GM12874 (cell line): ENCODE results near the gene CDC42BPB.

ENCODE experiments used
- TF ChIP-seq, protein P1 (sequence below): IDR thresholded peaks from 2 replicates; pipeline ENCODE4 v1.5.1; 2011; ENCODE audit warnings: low read depth, mild to moderate bottlenecking, control low read depth, low read length, moderate library complexity; ENCODE audit not compliant: insufficient read depth

Gene CDC42BPB

DNA sequence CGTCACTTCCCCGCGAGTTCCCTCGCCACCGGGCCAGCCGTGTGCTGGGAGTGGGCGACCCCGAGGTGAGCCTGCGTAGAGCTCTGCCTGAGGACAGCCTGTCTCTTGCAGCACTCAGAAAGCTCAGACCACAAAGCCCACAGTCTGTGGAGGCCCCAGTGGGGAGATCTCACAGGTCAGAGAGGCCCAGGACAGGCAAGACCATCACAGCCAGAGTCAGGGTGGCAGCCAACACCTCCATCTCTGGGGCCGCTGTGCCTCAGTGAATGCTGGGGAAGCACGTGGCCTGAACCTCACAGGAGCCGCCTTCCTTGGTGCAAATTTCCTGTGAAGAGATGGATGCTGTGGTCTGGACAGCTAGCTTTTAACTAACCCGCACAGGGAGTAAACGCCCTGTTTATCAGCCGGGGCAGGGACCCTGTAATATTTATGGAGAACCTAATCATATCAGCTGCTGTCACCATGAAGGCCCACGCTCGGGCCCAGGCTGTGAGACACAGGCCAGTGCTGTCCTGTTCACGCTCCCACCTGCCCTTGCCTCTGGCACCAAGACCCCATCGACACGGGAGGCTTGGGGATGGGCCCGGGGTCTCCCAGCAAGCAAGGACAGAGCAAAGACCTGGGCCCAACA, 56.9 kb downstream of the CDC42BPB start:
- TF ChIP-seq, protein P1, sequence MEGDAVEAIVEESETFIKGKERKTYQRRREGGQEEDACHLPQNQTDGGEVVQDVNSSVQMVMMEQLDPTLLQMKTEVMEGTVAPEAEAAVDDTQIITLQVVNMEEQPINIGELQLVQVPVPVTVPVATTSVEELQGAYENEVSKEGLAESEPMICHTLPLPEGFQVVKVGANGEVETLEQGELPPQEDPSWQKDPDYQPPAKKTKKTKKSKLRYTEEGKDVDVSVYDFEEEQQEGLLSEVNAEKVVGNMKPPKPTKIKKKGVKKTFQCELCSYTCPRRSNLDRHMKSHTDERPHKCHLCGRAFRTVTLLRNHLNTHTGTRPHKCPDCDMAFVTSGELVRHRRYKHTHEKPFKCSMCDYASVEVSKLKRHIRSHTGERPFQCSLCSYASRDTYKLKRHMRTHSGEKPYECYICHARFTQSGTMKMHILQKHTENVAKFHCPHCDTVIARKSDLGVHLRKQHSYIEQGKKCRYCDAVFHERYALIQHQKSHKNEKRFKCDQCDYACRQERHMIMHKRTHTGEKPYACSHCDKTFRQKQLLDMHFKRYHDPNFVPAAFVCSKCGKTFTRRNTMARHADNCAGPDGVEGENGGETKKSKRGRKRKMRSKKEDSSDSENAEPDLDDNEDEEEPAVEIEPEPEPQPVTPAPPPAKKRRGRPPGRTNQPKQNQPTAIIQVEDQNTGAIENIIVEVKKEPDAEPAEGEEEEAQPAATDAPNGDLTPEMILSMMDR: no peak

DNA sequence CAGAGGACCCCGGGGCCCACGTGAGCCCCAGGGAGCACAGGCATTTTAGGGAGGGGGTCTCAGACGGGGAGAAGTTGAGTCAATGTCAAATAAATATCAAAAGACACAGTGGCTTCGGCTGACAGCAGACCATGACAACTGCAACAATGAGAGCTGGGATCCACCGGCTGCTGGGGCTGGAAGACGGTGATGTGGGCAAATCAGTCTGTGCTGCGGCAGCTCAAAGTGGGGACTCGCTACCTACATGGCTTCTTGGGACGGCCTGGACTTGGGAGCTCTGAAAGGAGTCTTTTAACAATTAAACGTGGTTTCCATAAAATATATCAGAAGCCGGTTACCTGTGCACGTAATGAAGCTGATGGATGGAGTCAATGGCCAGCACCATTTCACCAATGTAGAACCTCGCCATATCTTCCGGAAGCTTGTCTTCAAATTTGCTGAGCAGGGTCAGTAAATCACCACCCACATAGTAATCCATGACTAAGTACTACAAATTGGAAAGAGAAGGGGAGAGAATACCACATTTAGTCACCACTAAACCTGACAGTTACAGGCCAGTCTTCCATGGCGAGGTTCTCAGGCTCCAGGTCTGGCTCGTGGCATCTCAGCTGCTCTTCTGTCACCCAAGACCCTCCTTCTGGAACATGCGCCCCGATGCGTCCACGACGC, 58.0 kb downstream of the CDC42BPB start:
- TF ChIP-seq, protein P1: no peak

DNA sequence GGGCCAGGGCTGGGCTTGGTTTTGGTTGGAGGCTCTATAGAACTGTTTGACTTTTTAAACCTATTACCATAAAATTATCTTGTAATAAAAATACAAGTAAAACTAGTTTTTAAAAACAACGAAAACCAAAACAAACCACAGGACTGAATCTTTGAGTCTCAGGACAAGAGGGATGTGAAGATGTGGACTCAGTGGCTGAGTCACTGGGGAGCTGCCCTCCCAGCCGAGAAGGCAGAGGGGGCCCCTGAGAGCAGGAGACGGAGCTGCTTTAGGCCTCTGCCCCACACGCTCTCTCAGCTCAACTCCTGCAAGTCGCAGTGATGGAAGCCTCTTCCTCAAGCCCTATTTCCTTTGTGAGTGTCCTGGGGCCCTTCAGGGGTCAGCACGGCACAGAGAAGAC, 59.0 kb downstream of the CDC42BPB start:
- TF ChIP-seq, protein P1: no peak

DNA sequence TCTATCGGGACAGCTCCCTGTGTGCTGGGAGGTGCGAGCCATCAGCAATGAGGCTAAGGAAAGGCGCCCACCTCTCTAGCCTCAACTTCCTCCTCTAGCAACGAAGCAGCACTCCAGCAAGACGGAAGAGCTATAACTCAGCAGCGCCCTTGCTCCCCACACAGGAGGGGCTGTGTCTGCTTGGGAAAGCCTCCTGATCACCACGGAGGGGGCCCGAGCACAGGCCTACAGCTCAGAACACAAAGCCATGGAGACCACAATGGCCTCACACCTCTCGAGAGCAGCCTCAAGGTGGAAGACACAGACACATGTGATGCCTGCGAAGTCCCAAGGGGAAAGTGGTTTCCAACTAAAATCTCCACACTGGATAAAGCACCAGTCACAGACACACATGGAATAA, 60.4 kb downstream of the CDC42BPB start:
- TF ChIP-seq, protein P1: no peak

DNA sequence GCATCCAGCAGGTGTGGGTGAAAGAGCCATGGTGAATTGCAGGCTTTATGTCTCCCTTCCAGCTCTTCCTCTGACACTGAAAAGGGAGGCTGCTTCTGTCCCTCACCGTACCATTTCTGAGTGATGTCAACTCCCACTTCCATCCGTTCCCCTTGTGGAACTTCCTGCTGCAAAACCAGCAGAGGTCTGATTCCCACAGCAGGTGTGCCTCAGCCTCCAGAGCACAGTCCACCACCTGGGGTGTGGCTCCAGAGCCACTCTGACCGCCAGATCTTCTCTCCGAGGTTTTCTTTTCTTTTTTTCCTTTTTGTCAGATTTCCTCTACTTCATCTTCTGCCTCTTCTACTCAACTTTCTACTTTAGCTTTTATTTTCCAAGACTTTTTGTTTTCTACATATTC, 62.7 kb downstream of the CDC42BPB start:
- TF ChIP-seq, protein P1: no peak

DNA sequence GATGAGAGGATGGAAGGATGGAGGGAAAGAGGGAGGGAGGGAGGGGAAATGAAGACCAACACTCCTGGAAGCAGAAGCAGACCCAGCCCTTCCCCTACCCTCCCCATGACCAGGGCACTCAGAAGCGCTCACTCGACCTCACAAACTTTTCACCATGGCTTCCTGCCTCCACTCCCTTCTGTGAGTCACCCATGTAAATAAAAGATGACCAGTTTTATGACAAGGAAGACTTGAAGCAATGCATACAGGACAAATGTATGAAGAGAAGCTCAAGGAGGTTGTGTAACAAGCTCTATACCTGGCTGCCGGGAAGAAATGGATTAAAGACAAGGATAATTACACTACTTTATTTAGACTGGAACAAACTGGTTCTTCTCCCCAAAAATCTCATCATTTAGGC, 63.8 kb downstream of the CDC42BPB start:
- TF ChIP-seq, protein P1: no peak

DNA sequence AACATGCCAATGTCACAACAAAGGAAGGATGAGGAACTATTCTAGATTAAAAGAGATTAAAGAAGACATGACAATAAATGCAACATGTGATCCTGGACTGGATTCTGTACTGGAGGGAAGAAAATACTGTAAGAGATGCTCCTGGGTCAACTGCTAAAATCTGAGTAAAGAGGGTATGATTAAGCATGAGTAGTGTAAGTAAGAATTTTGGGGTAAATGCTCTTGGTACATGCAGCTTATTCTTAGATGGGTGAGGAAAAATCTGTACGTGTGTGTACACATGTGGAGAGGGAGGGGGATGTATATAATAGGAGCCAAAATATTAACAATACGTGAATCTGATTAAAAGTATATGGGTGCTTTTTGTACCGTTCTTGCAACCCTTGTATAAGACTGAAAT, 66.0 kb downstream of the CDC42BPB start:
- TF ChIP-seq, protein P1: no peak
